Stomach smooth muscle (tissue), 2 donors: ENCODE results near the gene KLRB1.
"Not testable (repeated sequence)": the region's sequence is repeated elsewhere in the genome, so short reads cannot be mapped to it uniquely, and the experiment has no call there.

Experiments used
- H3K27ac ChIP-seq: one replicate; pipeline ENCODE4 v1.7.0; 2013; ENCODE audit warnings: mild to moderate bottlenecking, low read length, inconsistent platforms
- H3K27me3 ChIP-seq, 2 donors: one replicate each; pipeline ENCODE4 v1.7.0; 2013; ENCODE audit warnings: low read length in 2 of 2; ENCODE audit not compliant: insufficient read depth in 2 of 2, control insufficient read depth in 1 of 2
- H3K36me3 ChIP-seq, 2 donors: one replicate each; pipeline ENCODE4 v1.7.0; 2013; ENCODE audit warnings: low read length in 2 of 2; ENCODE audit not compliant: control insufficient read depth in 2 of 2, insufficient read depth in 2 of 2
- H3K4me1 ChIP-seq: one replicate; pipeline ENCODE4 v1.7.0; 2013; ENCODE audit warnings: low read length; ENCODE audit not compliant: control insufficient read depth, insufficient read depth
- H3K4me3 ChIP-seq, 2 donors: one replicate each; pipeline ENCODE4 v1.7.0; 2013; ENCODE audit warnings: low read length in 2 of 2
- H3K9ac ChIP-seq, 2 donors: one replicate each; pipeline ENCODE4 v1.7.0; 2013; ENCODE audit warnings: low read length in 2 of 2, mild to moderate bottlenecking in 1 of 2
- H3K9me3 ChIP-seq, 2 donors: one replicate each; pipeline ENCODE4 v1.7.0; 2013; ENCODE audit warnings: low read length in 2 of 2; ENCODE audit not compliant: control insufficient read depth in 2 of 2
- donor health status: healthy.
- donor health status: Pancreatic carcinoma.

Gene KLRB1

GRCh38 chr12:9597365-9597764, 10.4 kb downstream of the KLRB1 start:
- Histone ChIP-seq H3K9ac (no peak overlapping the region), H3K36me3 (no peaks in the 10 kb centered on the region), H3K9me3 (no peaks in the 10 kb centered on the region), H3K4me3 (no peak overlapping the region), H3K27ac (no peak overlapping the region), H3K4me1 (no peaks in the 10 kb centered on the region), H3K27me3 (no peaks in the 10 kb centered on the region)

DNA sequence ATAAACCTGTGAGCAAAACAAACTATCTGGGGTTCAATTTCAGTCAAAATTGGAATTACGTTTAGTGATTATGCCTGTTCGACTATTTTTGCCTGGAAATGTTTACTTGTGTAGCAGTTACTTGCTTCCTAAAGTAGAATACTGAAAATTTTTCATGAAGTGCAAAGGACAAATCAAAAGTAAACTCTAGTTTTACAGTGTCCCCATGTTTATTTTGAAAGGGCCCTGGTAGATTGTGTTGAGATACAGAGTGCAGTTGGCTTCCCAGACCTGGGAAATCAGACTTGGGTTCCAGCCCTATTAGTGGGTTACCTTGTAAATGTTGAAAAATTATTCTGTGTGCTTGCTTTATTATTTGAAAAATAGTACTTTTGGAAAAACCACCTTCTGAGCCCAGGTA, 17.3 kb downstream of the KLRB1 start:
- Histone ChIP-seq H3K9ac (no peak overlapping the region), H3K4me1 (no peaks in the 10 kb centered on the region), H3K27me3 (no peaks in the 10 kb centered on the region), H3K27ac (no peak overlapping the region), H3K4me3 (no peak overlapping the region), H3K36me3 (no peaks in the 10 kb centered on the region), H3K9me3 (no peaks in the 10 kb centered on the region)

DNA sequence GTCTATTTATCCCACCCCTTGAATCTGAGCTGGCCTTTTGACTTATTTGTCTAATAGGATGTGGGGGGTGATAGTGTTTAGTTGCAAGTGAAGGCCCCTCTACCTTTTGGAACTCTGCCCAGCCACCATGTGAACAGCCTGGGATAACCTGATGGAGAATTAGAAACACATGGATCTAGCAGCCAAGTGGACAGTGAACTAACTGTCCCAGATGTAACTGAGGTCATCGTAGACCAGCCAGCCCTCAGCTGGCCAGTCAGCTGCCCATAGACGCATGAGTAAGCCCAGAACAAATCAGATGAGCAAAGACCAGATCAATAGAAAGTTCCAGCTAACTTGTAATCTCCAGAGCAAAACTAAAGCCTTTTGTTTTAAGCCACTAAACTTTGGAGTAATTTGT, 19.0 kb downstream of the KLRB1 start:
- H3K36me3 ChIP-seq = no peaks in the 10 kb centered on the region
- no peaks in the 10 kb centered on the region for H3K9me3 ChIP-seq
- H3K27ac ChIP-seq = no peak overlapping the region
- H3K27me3 ChIP-seq = no peaks in the 10 kb centered on the region
- no peaks in the 10 kb centered on the region for H3K4me1 ChIP-seq
- H3K4me3 ChIP-seq = no peak overlapping the region
- no peak overlapping the region for H3K9ac ChIP-seq

DNA sequence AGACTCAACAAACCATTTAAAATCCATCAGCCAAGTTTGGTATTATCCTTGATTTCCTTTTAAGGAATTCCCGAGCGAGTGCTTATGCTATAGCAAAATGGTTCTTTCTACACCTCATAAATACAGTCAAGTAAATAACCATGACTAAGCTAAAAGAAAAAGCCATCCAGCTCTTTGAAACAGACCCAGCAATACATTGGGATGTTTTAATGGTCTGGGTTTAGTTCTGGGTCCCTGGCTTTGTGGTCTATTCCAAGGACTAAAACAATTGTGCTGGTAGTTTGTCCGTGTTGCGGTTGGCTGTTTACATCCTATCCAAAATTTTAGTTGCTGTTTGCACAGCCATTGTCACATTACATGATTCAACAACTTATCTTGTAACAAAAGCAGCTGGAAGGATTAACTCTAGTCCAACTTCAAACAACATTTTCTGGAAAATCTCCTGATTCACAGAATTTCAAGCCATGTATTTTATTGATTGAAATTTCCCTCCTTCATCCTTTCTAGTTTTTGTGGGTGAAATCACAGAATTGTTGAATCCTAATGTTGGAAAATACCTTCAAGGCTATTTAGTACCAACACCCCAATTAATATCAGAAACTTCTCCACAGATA, 19.6 kb downstream of the KLRB1 start:
- Histone ChIP-seq H3K27me3 (no peaks in the 10 kb centered on the region), H3K4me1 (no peaks in the 10 kb centered on the region), H3K27ac (no peak overlapping the region), H3K36me3 (no peaks in the 10 kb centered on the region), H3K9ac (no peak overlapping the region), H3K9me3 (no peaks in the 10 kb centered on the region), H3K4me3 (no peak overlapping the region)

GRCh38 chr12:9577729-9578128, 30.0 kb downstream of the KLRB1 start:
- H3K27ac ChIP-seq, H3K4me1 ChIP-seq, H3K9me3 ChIP-seq, H3K4me3 ChIP-seq, H3K36me3 ChIP-seq, H3K9ac ChIP-seq, H3K27me3 ChIP-seq: not testable (repeated sequence)

DNA sequence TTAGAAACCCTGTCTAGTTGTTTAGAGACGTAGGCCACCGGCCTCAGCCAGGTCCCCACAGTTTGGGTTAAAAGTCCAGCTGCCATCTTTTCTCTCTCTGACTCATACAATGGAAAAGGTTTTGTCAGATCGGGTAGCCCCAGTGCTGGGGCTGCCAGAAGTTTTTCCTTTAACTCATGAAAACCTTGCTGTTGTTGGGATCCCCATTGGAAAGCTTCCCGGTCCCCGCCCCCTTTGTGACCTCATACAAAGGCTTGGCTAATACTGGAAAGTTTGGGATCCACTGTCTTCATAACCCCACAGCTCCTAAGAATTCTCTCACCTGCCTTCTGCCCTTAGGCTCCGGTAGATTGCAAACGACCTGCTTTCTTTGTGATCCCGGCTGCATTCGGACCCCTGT, 40.6 kb downstream of the KLRB1 start:
- H3K27me3 ChIP-seq, H3K9ac ChIP-seq, H3K9me3 ChIP-seq, H3K4me3 ChIP-seq, H3K36me3 ChIP-seq, H3K4me1 ChIP-seq, H3K27ac ChIP-seq: not testable (repeated sequence)

GRCh38 chr12:9566113-9566512, 41.6 kb downstream of the KLRB1 start:
- H3K27me3 ChIP-seq, H3K4me3 ChIP-seq, H3K4me1 ChIP-seq, H3K27ac ChIP-seq, H3K9me3 ChIP-seq, H3K36me3 ChIP-seq, H3K9ac ChIP-seq: not testable (repeated sequence)

DNA sequence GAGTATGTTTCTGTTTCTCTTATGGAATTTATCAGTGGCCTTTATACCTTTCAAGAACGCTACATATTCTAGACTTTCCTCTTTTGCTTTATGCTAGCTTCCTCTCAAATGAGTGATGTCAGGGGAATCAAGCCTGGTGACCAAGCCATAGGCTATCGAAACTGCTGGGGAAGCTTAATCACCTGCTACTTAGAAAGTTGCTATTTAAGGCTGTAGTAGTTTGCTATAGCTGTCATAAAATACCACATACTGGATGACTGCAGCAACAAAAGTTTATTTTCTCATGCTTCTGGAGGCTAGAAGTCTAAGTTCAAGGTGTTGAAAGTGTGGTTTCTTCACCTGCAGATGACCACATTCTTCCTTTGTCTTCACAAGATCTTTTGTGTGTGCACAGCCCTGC, 43.3 kb downstream of the KLRB1 start:
- H3K4me1 ChIP-seq, H3K36me3 ChIP-seq, H3K27ac ChIP-seq, H3K4me3 ChIP-seq, H3K9me3 ChIP-seq, H3K9ac ChIP-seq, H3K27me3 ChIP-seq: not testable (repeated sequence)

GRCh38 chr12:9562841-9563453, 44.8 kb downstream of the KLRB1 start:
- H3K9me3 ChIP-seq, H3K9ac ChIP-seq, H3K27me3 ChIP-seq: not testable (repeated sequence)

DNA sequence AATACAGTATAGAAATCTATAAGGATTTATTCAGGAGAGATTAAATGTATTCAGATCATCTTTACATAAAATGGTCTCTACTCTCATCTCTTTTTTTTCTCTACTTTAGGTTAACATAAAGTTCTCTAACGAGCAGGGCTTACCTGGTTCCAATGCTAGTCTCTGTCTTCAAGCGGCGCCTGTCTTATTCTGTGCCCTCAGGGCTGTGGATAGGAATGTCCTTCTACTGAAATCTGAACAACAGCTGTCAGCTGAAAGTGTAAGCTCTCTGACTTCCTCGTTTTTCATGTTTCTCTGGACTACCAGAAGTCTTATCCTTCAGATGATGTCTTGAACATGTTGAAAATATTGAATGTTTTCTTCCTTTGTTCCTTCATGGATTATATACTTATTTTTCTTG, 62.2 kb downstream of the KLRB1 start:
- H3K9me3 ChIP-seq, H3K27me3 ChIP-seq, H3K9ac ChIP-seq, H3K4me1 ChIP-seq, H3K36me3 ChIP-seq, H3K27ac ChIP-seq, H3K4me3 ChIP-seq: not testable (repeated sequence)

More at GRCh38 chr12:9562841-9563453, 44.8 kb downstream of the KLRB1 start:
- not testable (repeated sequence) for H3K27ac ChIP-seq, H3K4me1 ChIP-seq, H3K36me3 ChIP-seq, H3K4me3 ChIP-seq
